Measurements from ENCODE around the gene GNA12.

GNA12 gene

DNA sequence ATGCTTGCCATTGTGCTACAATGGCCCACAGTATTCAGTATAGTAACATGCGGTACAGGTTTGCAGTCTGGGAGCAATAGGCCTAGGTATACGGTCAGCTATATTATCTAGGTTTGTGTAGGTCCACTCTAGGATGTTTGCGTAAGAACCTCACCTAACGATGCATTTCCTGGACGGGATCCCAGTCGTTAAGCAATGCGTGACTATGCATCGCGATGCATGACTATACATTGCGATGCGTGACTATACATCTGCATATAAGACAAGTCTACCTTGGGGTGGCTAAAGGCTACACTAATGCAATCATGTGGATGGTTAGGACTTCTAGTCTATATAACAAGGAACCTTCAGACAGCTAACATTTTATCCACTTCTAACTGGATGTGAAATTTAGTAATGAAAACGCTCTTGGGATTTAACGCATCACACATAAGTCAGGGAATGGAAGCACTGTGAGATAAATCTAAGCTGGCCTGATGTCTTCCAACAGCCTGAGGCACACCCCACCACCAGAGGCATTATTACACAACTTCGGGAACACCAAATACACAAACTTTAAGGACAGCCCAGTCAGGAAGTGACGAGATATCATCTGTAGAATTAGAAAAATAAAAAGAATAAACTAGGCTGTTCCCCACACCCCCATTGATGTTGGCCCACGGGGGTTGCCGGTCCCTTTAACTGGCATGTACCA is 9.2 kb downstream of the GNA12 start:
- DNase-seq: no peak

GRCh38 chr7:2833083-2833910 is 10.8 kb downstream of the GNA12 start:
- DNase-seq: no peak

- no peak for DNase-seq
These were observed 11.6 kb downstream of the GNA12 start for GRCh38 chr7:2832461-2832860.

DNA sequence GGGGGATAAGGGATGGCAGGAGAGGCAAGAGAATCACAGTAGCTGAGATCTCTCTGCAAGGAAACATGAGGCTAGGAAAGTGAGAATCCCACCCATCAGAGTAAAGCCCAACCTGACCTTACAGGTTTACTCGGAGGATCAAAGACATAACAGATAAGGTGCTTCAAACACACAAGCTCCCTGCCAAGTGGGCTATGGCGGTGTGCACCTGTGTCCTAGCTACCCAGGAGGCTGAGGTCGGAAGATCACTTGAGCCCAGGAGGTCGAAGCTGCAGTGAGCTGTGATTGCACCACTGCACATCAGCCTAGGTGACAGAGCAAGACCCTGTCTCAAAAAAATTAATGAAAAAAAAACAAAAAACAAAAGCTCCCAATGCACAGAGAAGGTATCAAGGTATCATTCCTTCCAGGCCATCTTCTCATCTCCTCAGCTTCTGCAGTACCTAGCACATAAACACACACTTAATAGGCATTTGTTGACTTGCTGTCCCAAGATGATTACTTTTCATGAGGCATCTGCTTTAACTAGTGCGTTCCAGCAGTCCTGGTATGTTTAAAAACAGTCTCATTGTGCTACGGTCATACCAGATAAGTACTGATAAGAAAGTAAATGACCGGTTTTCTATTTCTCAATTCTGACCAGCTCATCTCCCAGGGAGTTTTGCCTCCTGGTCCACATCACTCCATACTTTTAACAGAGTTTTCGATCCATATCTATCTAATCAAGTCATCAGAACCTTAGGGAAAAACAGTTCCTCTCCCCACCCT is 13.3 kb downstream of the GNA12 start:
- no peak for DNase-seq

DNA sequence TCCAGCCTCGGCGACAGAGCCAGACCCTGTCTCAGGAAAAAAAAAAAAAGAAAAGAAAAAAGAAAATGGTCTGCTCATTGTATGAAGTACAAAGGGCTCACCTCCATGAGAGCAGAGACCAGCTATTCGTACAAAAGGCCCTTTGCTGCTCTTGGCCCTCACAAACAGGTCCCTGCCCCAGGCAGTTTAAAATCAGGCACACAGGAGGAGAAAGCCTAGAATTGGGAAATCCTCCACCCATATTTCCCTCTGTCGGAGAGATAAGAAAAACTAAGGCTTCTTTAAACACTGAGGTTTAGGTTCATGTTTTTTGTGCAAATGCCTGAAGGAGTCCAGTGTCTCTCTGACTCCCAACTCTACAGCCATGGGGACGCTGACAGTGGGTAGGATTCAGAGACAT is 15.1 kb downstream of the GNA12 start:
- no peak for DNase-seq

GRCh38 chr7:2826771-2827170 is 17.3 kb downstream of the GNA12 start:
- DNase-seq: no peak

- DNase-seq: no peak
These were observed 18.4 kb downstream of the GNA12 start for GRCh38 chr7:2825559-2826227.

DNA sequence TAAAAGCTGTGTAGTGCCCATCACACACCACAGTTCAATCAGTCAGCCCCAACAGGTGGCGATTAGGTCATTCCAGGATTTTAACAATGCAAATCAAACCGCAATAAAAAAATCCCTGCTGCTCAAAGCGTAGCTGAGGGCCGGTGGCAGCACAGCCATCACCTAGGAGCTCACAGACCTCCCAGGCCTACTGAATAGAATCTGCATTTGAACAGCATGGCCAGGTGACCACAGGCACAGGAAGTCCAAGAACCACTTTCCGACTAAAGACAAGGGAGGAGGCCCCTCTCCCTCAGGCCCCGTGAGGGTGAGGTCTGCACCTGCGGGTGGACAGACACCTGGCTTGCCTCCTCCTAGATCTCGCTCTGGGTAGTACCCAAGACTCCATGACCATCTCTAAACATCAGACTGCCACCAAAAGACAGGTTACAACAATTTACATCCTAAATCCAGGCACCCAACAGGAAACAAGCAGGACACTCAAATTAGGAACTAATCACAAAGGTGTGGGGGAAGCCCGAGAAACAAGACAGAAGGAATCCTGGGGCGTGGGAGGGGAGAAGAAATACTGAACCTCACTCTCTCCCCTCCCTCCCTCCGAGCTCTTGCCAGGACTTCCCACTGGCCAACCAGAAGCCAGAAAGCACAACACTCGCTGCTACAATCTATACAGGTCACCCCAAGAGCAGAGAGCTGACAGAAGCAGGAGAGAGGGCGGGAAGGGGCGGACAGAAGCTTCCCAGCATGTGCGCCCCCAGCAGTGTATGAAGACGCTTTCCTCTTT is 19.2 kb downstream of the GNA12 start:
- DNase-seq: no peak

DNA sequence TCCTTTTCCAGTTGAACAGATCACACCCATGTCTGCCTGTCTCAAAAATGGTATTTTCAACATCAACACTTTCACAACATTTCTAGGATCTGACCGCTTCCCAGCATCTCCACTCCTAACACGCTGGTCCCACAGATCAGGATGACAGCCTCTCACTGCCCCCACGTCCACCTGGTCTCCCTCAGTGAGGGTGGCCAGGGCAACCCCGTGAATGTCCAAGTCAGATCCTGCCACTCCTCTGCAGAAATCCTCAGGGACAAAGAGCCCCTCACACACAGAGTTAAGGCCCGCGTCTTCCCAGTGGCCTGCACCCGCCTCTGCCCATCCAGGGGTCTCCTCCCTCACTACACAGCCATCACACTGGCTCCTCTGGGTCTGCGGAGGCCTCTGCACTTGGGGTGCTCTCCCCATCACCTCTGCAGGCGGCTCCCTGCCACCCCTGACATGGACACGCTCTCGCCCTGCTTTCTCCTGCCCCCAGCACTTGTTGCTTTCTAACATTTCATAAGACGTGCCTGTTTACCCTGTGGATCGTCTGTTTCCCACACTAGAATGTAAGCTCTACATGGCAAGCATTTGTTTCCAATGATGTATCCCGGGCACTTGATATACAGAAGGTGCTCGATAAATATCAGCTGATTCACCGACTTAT is 20.0 kb downstream of the GNA12 start:
- no peak for DNase-seq

- no peak for DNase-seq
These were observed 21.0 kb downstream of the GNA12 start for GRCh38 chr7:2823130-2823529.

DNA sequence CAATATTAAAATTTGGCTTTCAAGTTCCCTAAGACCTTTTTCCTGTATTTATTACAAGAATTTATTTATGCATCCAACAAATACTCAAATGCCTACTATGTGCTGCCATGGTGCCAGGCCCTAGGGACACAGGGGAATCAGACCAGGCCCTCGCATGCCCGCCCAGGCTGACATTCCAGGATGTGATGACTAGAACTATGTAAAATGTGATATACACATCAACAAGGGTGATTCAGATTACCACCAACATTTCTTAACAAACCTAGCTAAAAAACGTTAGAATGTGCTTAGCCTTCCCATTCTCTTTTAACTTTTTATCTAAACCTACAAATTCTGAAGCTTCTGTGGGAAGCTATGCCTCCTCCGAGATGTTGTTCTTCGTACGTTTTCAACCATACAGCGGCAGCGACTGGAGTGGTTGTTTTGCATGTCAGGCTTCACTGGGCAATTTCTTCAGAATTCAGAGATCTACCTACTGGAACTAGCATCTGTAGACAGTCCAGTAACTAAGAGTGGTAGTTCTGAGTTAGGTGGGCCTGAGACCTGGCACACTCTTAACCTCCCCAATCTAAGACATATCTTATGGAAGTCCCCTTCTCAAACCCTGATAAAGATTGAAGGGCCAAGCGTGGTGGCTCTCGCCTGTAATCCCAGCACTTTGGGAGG is 22.1 kb downstream of the GNA12 start:
- DNase-seq: no peak

DNA sequence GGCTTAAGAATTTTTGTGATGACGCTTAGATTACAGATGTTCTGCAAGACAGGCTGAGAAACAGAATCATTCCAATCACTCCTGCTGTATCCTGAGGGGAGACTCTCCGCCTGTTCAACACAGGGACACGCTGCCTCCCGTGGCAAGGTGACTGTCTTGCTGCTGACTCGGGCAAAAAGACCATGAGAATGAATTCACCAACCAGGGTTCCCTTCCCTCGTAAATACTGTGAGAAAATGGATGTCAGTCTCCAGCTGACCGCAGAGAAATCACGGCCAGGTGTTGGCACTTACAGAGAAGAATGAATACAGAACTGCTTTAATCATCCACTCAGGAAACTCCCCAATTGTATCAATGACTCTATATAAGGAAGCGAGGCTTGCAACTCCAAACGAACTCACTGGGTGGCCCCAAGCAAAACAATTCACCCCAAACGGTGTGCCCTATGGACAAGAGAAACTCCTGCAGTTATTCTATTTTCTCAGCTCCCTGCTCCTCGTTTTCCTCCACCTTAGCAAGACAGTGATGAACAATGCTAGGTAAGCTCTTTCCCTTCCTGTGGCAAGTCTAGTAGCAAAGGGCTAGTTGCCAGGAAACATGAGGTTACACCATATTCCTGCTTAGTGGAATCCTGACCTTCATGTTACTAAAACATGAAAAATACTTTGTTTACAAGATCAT is 22.8 kb downstream of the GNA12 start:
- no peak for DNase-seq

DNA sequence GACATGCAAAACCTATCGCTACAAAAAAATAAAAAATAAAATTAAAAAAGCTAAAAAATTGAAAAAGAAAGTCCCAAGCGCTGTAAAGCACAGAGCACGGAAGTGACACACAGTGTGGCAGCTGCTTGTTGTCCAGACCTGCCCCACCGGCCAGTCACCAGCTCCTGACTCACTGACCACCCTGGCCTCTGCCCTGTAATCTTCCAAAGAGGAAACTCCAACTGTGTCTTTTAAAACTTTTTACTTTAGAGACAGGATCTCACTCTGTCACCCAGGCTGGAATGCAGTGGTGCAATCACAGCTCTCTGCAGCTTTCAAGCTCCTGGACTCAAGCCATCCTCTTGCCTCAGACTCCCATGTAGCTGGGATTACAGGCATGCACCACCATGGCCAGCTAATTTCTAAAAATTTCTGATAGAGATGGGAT is 23.6 kb downstream of the GNA12 start:
- no peak for DNase-seq

DNA sequence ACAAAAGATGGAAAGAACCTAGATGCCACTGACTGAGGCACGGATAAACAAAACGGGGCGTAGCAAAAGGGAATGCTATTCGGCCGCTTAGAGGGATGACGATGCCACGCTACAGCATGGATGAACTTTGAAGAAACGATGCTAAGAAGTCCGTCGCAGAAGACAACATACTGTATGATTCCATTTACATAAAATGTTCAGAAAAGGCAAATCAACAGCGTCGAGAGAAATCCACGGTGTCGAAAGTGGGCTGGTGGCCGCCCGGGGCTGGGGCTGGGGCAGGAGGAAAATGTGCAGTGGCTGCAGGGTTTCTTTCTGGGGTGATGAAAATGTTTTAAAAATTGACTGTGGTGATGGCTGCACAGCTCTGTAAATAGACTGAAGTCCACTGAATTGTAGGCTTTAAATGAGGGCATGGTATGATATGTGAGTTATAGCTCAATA is 24.1 kb downstream of the GNA12 start:
- DNase-seq: no peak

- DNase-seq: no peak
These were observed 24.8 kb downstream of the GNA12 start for GRCh38 chr7:2819161-2819953.

- no peak for DNase-seq
These were observed 25.5 kb downstream of the GNA12 start for GRCh38 chr7:2818653-2819052.

- no peak for DNase-seq
These were observed 26.0 kb downstream of the GNA12 start for GRCh38 chr7:2818121-2818520.

DNA sequence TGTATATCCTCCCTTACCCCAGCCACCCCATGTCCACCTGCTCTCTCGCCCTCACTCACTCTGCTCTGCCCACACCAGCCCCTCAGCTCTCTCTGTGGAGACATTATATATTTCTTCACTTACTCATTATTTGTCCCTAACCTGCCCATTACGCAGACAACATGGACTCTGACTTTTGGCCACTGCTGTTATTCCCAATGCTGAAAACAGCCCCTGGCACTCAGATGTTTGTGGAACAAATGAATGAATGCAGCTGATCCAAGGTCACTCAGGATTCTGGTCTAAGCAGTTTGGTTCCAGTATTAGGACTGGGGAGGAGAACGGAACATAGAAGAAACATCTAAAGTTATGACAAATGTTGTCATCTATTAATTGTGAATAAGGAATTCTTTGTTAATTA is 26.7 kb downstream of the GNA12 start:
- DNase-seq: no peak

- DNase-seq: no peak
These were observed 28.2 kb downstream of the GNA12 start for GRCh38 chr7:2815875-2816245.
